IPS-NIHi11 (cell line): Measurements from ENCODE around the gene CCDC91.
A peak's percentile ranks its signal among the peaks of the same experiment; 100 is the strongest.
"Not testable (repeated sequence)": the region's sequence is repeated elsewhere in the genome, so short reads cannot be mapped to it uniquely, and the experiment has no call there.

Source experiments
- DNase-seq: peaks from one replicate; pipeline ENCODE4 v3.0.0; 2012; ENCODE audit warnings: mixed read lengths, low spot score

The CCDC91 gene

GRCh38 chr12:28367993-28368392 lies 177.7 kb downstream of the CCDC91 start:
- no peak for DNase-seq

- no peak for DNase-seq
Observed at GRCh38 chr12:28369483-28369882, 179.2 kb downstream of the CCDC91 start.

GRCh38 chr12:28374556-28374955 lies 184.3 kb downstream of the CCDC91 start:
- DNase-seq: no peak

GRCh38 chr12:28378736-28379135 lies 188.5 kb downstream of the CCDC91 start:
- DNase-seq: no peak

GRCh38 chr12:28379779-28380178 lies 189.5 kb downstream of the CCDC91 start:
- not testable (repeated sequence) for DNase-seq

GRCh38 chr12:28383368-28383767 lies 193.1 kb downstream of the CCDC91 start:
- no peak for DNase-seq

DNA sequence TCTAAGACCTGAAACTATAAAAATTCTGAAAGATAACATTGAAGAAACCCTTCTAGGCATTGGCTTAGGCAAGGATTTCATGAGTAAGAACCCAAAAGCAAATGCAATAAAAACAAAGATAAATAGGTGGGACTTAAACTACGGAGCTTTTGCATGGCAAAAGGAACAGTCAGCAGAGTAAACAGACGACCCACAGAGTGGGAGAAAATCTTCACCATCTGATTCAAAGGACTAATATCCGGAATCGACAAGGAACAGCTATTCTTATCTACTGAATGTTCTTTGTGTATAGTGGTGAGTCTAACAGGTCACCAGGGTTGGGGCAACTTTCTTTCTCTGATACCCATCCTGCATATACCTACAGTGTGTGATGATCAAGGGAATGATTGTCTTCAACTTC lies 198.6 kb downstream of the CCDC91 start:
- DNase-seq: no peak

GRCh38 chr12:28390206-28390605 lies 199.9 kb downstream of the CCDC91 start:
- no peak for DNase-seq

DNA sequence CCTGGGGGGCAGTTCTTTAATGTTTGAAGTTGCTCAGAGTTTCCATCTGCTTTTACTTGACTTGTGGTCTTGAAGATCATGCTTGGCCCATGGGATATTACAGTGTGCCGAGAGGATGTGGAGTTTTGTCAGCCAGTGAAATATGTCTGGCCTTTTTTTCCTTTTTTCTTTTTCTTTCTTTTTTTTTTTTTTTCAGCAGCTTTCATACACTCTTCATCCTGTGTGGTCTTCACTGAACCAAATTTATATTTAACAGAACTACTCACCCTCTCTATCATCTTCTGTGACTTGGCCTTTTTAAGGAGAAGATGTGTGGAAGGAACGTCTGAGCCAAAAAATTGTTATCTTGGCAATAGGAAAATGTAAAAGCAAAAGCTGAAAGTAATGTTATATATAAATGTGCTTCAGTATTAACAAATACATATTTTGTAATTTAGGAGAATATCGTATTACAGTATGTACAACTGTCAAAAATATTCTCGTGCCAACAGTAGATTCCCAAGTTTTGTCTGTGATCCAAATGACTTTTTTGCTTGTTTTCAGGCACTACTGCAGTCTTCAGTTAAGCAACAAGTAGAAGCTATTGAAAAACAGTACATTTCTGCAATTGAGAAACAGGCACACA lies 200.6 kb downstream of the CCDC91 start:
- no peak for DNase-seq

DNA sequence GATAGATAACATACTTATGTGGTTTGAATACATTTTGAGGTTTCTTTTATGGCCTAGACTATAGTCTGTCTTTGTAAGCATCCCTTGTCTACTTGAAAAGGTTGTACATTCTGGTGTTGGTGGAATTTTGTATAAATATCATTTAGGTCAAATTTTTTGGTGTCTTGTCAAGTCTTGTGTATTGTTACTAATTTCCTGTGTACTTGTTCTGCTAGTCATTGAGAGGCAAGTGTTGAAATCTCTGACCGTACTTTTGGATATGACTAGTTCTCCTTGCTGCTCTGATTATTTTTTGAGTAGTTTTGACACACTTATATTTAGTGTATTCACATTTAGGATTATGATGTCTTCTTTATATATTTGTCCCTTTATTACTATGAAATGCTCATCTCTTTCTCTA lies 219.6 kb downstream of the CCDC91 start:
- DNase-seq: no peak

DNA sequence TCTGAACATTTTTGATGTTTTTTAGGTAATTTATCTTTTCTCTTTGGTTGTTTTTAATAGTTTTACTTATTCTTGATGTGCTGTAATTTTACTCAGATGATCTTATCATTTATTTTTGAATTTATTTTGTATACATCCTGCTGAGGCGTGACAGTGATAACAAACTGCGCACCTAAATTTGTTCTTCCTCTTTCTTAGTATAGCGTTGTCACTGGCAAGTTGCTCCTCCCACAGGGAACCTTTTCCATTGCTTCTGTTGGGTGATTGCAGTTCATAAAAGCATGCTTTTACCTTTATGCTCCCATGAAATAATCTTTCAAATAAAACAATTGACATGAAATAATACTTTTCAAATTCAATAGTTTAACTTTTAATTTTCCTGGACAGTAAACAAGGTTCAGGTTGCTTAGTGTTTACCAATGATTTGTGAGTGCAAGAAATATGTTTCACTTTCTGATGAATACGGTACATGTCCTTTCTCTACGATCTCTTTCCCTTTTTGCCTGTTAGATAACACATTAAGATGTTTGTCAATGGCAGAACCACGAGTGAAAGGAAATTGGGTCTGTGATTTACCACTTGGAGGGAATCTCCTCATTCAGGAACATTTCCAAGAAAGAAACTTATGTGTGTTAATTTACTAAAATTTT lies 223.3 kb downstream of the CCDC91 start:
- no peak for DNase-seq

GRCh38 chr12:28415755-28416154 lies 225.5 kb downstream of the CCDC91 start:
- peak; percentile 10 for DNase-seq

DNA sequence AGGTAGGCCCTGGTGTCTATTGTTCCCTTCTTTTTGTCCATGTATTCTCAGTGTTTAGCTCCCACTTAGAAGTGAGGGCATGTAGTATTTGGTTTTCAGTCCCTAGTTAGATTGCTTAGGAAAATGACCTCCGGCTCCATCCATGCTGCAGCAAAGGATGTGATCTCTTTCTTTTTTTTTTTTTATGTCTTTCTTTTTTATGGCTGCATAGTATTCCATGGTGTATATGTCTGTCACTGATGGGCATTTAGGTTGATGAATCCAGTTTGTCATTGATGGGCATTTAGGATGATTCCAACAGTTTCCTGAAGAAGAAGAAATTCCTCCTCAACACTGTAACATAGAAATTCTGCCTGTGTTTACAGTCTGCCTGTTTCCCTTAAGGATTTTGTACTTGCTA lies 231.1 kb downstream of the CCDC91 start:
- DNase-seq: no peak

DNA sequence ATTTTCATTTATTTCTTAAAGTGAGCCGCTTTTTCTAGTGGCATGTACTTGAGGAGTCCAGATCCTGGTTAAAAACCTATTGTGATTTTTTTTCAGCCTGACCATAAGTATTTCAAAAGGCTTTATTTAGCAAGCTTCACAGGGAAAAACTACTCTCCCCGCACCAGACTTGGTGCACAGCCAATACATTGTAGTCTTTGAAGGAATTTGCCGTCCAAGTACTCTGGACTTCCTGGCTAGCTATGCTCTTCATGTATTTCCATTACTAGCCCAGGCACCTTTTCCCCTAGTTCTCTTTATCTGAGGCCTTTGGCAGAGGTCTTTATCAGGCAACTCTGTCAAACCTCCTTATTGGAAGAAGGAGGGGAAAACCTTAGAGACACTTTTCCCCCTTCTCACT lies 234.7 kb downstream of the CCDC91 start:
- peak; percentile 8 for DNase-seq

- DNase-seq: no peak
Observed at GRCh38 chr12:28425526-28425925, 235.3 kb downstream of the CCDC91 start.

DNA sequence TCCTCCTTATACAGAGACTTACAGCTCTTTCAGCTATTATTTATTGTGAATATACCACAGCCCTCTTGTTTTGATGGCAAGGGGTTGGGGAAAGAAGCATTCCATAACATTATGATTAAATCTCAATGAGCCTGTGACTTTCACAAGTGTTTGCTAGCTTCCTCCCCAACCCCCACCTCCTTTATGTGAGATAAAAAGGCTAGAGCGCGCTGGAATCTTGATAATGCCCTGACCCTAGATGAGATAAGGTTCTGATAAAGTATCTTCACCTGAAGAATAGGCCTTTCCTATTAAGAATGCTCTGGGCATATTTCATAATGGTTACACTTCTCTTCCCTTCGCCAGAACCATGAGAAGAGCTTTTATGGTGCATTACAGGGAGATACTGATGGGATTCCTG lies 236.8 kb downstream of the CCDC91 start:
- no peak for DNase-seq

- no peak for DNase-seq
Observed at GRCh38 chr12:28440081-28440608, 249.9 kb downstream of the CCDC91 start.

DNA sequence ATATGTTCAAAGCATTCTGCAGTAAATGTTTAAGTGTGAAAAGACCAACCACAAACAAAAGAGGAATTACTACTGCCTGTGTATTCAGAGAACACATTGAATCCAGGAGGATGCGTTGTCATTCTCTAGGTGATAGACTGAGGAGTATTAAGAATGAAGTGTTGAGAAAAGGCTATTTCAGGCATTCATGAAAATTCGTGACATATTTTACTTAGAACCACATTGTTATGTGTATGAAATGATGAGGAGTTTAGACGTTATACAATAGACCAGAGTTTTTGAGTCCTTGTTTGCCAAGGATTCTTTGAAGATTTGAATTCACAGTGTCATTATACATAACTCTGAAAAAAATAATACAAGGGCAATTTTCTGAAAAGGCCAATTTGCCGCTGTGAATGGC lies 251.8 kb downstream of the CCDC91 start:
- no peak for DNase-seq

DNA sequence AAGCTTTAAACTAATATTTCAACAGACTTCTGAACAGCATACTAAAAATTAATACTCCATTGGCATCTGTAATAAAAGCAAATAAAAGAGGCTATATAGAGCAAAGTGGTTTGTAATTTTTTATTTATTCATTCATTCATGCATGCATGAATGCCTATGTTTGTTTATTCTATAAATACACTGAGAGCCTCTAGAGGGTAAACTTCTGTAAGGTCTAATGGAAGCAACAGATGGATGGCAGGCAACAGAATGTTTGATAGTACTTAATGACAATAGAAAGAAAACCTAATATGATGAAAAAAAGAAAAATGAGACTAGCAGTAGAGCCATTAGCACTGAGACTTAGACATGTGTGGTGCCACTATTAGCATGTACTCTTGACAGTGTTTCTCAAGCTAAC lies 253.1 kb downstream of the CCDC91 start:
- no peak for DNase-seq

- DNase-seq: no peak
Observed at GRCh38 chr12:28446031-28446430, 255.8 kb downstream of the CCDC91 start.

- no peak for DNase-seq
Observed at GRCh38 chr12:28453686-28454085, 263.4 kb downstream of the CCDC91 start.

- DNase-seq: no peak
Observed at GRCh38 chr12:28456934-28457710, 266.9 kb downstream of the CCDC91 start.

GRCh38 chr12:28457785-28458184 lies 267.5 kb downstream of the CCDC91 start:
- DNase-seq: no peak
